Measurements from ENCODE around the gene MT1M.
A peak's percentile ranks its signal among the peaks of the same experiment; 100 is the strongest.
"Not testable (repeated sequence)": the region's sequence is repeated elsewhere in the genome, so short reads cannot be mapped to it uniquely, and the experiment has no call there.

Gene MT1M

GRCh38 chr16:56652600-56652999 lies 20.1 kb downstream of the MT1M start:
- DNase-seq: no peak

GRCh38 chr16:56653218-56653617 lies 20.8 kb downstream of the MT1M start:
- DNase-seq: no peak

- DNase-seq: peak; percentile 59 to 86
Observed at GRCh38 chr16:56657555-56658326, 25.3 kb downstream of the MT1M start, which contains the start of gene MT1F. Gene MT1F, plus strand, starts transcription at chr16:56657959. Its CDS starts 100 bp downstream, at chr16:56658059.

- DNase-seq: peak in 1 of 2 experiments; percentile 15
Observed at GRCh38 chr16:56658327-56658875, 25.9 kb downstream of the MT1M start.

GRCh38 chr16:56662357-56663354 lies 30.2 kb downstream of the MT1M start:
- peak in 1 of 2 experiments; percentile 15 for DNase-seq

- no peak for DNase-seq
Observed at GRCh38 chr16:56664506-56664905, 32.0 kb downstream of the MT1M start.

- DNase-seq: not testable (repeated sequence)
Observed at GRCh38 chr16:56665286-56666261, 33.1 kb downstream of the MT1M start.

- peak; percentile 38 to 85 for DNase-seq
Observed at GRCh38 chr16:56667581-56668571, 35.4 kb downstream of the MT1M start, which contains the start of gene MT1G. Gene MT1G, minus strand, starts transcription at chr16:56668065. Its CDS starts 72 bp downstream, at chr16:56667993.

- DNase-seq: no peak
Observed at GRCh38 chr16:56669005-56669839, 36.8 kb downstream of the MT1M start, which contains the start of gene MT1H. Gene MT1H, plus strand, starts transcription at chr16:56669814. Its CDS starts 71 bp downstream, at chr16:56669885.

- DNase-seq: no peak
Observed at GRCh38 chr16:56669840-56670619, 37.6 kb downstream of the MT1M start.

- no peak for DNase-seq
Observed at GRCh38 chr16:56670620-56670934, 38.1 kb downstream of the MT1M start.

GRCh38 chr16:56671691-56672090 lies 39.2 kb downstream of the MT1M start:
- not testable (repeated sequence) for DNase-seq

- not testable (repeated sequence) for DNase-seq
Observed at GRCh38 chr16:56672171-56672570, 39.7 kb downstream of the MT1M start.

- no peak for DNase-seq
Observed at GRCh38 chr16:56672761-56673536, 40.5 kb downstream of the MT1M start.

- DNase-seq: peak in 1 of 2 experiments; percentile 15
Observed at GRCh38 chr16:56673921-56674320, 41.5 kb downstream of the MT1M start.

GRCh38 chr16:56674570-56674969 lies 42.1 kb downstream of the MT1M start:
- DNase-seq: not testable (repeated sequence)

- DNase-seq: no peak
Observed at GRCh38 chr16:56675685-56676210, 43.3 kb downstream of the MT1M start.

GRCh38 chr16:56677474-56677873 lies 45.0 kb downstream of the MT1M start:
- DNase-seq: no peak

All from NCI-H526 (cell line).